Bronchial epithelial cell (primary cell): ENCODE data around the gene ZNF804B. TPM values are rescaled to one million over a fixed set of nuclear protein-coding genes. Genes with fewer than 3 reads are reported as not detected.

Experiments used
- DNase-seq: peaks from one replicate; pipeline ENCODE4 v3.0.0-alpha.2; 2010; ENCODE audit warnings: low read depth
- FAIRE-seq: peaks from 2 replicates; lab custom pipeline; 2011; peaks lifted over from hg19 to GRCh38; lab: Jason Lieb, UNC
- H3K27me3 ChIP-seq: 2 replicates; pipeline ENCODE4 v1.5.1; 2011; ENCODE audit warnings: low read length; ENCODE audit not compliant: control insufficient read depth, insufficient read depth
- H3K36me3 ChIP-seq: 2 replicates; pipeline ENCODE4 v1.5.1; 2011; ENCODE audit warnings: low read length; ENCODE audit not compliant: control insufficient read depth, insufficient read depth
- H3K4me3 ChIP-seq: 2 replicates; pipeline ENCODE4 v1.5.1; 2011; ENCODE audit warnings: mild to moderate bottlenecking, low read depth, low read length, control low read depth
- total RNA-seq: library from RNA; depleted of rRNA; stranded (reverse); fragments of >200 nt; gene quantifications from 2 replicates; pipeline ENCODE4 v1.2.1, GENCODE V29; 2014
- TF ChIP-seq, protein P1 (sequence below): IDR thresholded peaks from 2 replicates; pipeline ENCODE4 v1.5.1; 2011; ENCODE audit warnings: mild to moderate bottlenecking, moderate library complexity, low read length, control low read depth, inconsistent platforms; ENCODE audit not compliant: insufficient read depth, severe bottlenecking

ZNF804B gene
- not detected in 2 replicates for total RNA-seq

DNA sequence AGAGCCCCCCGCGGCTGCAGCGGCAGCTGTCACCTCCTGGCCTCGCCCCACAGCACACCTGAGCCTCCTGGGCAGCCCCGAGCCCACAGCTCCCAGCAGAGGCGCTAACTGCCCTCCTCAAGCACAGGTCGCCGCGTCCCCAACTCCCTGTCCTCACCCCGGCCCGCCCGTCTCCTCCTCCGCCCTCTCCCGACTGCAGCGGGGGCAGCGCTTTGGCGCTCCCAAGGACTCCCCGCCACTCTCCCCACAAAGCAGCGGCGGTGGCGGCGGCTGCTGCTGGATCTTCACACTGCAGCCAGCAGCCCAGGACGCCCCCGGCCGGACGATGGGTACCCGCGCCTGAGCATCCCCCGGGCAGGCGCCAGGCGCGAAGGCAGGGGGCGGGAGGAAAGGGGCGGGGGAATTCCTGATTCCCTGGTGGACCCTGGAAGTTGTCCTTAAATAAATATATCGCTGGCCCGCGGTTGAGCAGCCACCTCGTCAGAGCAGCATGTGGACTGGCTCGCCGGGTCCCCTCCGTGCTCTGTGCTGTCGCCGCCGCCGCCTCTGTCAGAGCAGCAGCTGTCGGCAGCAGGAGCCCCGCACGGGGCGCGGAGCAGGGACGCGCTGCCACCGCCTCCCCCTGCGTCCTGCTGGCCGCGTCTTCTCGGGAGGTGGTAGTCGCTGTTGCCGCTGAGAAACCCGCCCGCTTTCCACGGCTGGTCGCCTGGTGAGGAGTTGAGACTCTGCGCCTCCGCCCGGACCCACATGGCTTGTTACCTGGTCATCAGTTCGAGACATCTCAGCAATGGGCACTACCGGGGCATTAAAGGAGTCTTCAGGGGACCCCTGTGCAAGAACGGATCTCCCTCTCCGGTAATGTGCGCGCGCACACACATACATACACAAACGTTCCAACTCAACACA is at the start of gene ZNF804B:
Gene ZNF804B (plus strand): TSS at position 471 of the 906 bp plus-strand sequence. CDS start 277 bp downstream, at position 748.
- Histone ChIP-seq H3K4me3 (no peak within 1 kb of the TSS), H3K36me3 (no peaks in the 10 kb centered on the region), H3K27me3 (peaks cover 17% of the 10 kb centered on the region)
- TF ChIP-seq, protein P1, sequence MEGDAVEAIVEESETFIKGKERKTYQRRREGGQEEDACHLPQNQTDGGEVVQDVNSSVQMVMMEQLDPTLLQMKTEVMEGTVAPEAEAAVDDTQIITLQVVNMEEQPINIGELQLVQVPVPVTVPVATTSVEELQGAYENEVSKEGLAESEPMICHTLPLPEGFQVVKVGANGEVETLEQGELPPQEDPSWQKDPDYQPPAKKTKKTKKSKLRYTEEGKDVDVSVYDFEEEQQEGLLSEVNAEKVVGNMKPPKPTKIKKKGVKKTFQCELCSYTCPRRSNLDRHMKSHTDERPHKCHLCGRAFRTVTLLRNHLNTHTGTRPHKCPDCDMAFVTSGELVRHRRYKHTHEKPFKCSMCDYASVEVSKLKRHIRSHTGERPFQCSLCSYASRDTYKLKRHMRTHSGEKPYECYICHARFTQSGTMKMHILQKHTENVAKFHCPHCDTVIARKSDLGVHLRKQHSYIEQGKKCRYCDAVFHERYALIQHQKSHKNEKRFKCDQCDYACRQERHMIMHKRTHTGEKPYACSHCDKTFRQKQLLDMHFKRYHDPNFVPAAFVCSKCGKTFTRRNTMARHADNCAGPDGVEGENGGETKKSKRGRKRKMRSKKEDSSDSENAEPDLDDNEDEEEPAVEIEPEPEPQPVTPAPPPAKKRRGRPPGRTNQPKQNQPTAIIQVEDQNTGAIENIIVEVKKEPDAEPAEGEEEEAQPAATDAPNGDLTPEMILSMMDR: no peak
- DNase-seq: no peak
- no peak for FAIRE-seq

DNA sequence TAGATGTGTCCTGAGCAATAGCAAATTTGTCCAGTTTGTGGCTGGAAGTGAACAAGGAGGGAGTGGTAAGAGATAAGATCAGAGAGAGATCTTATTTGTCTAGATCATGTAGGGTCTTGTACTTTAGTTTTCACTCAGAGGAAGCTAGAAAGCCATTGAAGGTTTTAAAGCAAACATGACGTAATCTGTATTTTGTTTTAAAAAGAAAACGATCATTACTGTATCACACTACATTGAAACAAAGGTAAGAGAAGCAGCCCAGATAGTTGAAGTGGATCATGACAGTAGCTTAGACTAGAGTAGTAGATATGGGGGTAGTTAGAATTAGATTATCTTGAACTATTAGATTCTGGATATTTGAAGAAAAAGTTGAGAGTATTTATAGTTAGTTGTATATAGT is 23.6 kb upstream of the ZNF804B start:
- DNase-seq: no peak
- no peaks in the 10 kb centered on the region for H3K27me3 ChIP-seq
- no peak for FAIRE-seq
- no peak overlapping the region for H3K4me3 ChIP-seq
- TF ChIP-seq, protein P1: no peak
- no peaks in the 10 kb centered on the region for H3K36me3 ChIP-seq

DNA sequence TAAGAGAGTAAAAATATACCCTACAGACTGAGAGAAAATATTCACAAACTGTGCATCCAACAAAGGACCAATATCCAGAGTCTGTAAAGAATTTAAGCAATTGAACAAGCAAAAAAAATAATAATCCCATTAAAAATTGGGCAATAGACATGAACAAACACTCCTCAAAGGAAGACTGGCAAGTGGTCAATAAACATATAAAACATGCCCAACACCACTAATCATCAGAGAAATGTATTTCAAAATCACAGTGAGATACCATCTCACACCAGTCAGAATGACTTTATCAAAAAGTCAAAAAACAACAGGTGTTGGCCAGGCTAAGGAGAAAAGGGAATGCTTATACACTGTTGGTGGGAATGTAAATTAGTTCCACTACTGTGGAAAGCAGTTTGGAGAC is 21.9 kb upstream of the ZNF804B start:
- H3K4me3 ChIP-seq: no peak overlapping the region
- TF ChIP-seq, protein P1: no peak
- H3K27me3 ChIP-seq: no peaks in the 10 kb centered on the region
- no peak for DNase-seq
- no peak for FAIRE-seq
- H3K36me3 ChIP-seq: no peaks in the 10 kb centered on the region

DNA sequence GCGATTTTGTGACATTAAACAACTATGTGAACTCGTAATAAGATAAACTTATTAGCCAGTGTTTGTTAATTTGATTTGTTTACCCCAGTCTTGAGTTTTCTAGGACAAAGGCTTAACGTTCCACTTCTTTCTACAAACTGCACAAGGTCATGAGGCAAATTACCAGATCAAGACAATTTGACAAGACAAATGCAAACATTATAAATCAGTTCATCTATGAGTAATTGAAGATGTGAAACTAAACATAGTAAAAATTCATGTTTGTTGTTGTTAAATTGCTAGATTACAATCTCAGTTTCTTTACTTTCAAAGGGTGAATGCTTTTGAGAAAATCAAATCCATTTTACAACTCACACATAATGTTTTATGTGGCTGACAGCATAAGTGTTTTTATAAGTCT is 13.4 kb upstream of the ZNF804B start:
- Histone ChIP-seq H3K4me3 (no peak overlapping the region), H3K36me3 (no peaks in the 10 kb centered on the region), H3K27me3 (no peaks in the 10 kb centered on the region)
- TF ChIP-seq, protein P1: no peak
- DNase-seq (no peak), FAIRE-seq (no peak)

DNA sequence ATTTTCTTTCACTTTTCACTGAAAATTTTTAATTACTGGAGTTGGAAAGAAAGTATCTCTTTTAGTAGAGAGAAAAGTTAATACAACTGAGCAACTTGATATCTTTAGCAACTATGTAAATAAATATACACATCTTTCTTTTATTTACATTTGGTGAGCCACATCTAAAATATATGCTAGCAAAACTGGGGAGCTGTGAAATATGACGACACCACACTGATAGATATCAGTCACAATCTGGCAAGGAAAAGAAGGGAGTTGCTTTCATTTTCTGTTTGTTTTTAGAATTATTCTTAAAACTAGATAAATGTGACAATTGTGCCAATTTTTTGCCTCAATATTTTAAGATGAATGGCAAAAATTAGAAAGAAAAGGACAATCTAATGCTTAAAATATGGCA is 2.7 kb upstream of the ZNF804B start:
- Histone ChIP-seq H3K27me3 (peaks cover 17% of the 10 kb centered on the region), H3K4me3 (no peak overlapping the region), H3K36me3 (no peaks in the 10 kb centered on the region)
- DNase-seq (no peak), FAIRE-seq (no peak)
- TF ChIP-seq, protein P1: no peak
